ENCODE measurements around the gene RNF135.
"Not testable (repeated sequence)": the region's sequence is repeated elsewhere in the genome, so short reads cannot be mapped to it uniquely, and the experiment has no call there.

DNA sequence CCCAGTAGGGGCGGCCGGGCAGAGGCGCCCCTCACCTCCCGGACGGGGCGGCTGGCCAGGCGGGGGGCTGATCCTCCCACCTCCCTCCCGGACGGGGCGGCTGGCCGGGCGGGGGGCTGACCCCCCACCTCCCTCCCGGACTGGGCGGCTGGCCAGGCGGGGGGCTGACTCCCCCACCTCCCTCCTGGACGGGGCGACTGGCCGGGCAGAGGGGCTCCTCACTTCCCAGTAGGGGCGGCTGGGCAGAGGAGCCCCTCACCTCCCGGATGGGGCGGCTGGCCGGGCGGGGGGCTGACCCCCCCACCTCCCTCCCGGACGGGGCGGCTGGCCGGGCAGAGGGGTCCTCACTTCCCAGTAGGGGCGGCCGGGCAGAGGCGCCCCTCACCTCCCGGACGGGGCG, 9.1 kb downstream of the RNF135 start:
- TF ChIP-seq, protein P1, sequence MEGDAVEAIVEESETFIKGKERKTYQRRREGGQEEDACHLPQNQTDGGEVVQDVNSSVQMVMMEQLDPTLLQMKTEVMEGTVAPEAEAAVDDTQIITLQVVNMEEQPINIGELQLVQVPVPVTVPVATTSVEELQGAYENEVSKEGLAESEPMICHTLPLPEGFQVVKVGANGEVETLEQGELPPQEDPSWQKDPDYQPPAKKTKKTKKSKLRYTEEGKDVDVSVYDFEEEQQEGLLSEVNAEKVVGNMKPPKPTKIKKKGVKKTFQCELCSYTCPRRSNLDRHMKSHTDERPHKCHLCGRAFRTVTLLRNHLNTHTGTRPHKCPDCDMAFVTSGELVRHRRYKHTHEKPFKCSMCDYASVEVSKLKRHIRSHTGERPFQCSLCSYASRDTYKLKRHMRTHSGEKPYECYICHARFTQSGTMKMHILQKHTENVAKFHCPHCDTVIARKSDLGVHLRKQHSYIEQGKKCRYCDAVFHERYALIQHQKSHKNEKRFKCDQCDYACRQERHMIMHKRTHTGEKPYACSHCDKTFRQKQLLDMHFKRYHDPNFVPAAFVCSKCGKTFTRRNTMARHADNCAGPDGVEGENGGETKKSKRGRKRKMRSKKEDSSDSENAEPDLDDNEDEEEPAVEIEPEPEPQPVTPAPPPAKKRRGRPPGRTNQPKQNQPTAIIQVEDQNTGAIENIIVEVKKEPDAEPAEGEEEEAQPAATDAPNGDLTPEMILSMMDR (optimal IDR thresholded peaks at IDR 0.05 in 1 of 3, IDR thresholded peaks at IDR 0.05 in 1 of 3, conservative IDR thresholded peaks at IDR 0.05 in 1 of 3; ENCODE audit: extremely low read depth in 1 of 3, insufficient read depth in 2 of 3, low read length in 3 of 3): not testable (repeated sequence)
- not testable (repeated sequence) for TF ChIP-seq EZH2 (IDR thresholded peaks at IDR 0.05; ENCODE audit: low read length)
